ENCODE results near the gene LRRC36.
"Not testable (repeated sequence)": the region's sequence is repeated elsewhere in the genome, so short reads cannot be mapped to it uniquely, and the experiment has no call there.

The LRRC36 gene

DNA sequence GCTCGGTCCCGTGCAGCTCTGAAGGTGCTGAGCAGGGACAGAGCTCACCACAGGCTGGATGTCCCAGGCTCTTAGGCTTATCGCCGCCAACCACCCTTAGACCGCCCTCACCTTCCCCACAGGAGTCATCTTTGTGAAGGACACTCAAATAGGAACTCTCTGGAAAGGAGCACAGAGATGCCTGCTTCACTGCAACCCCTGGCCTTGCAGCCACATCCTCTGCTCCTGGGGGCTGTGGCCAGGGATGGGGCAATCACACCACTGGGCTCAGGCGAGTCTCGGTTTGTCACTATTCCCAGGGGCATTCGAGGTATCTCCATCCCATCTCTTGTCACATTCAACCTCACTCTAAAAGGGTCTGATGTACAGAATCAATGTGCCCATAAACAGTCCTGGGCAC lies 78.7 kb downstream of the LRRC36 start:
- DNase-seq, result no peak

DNA sequence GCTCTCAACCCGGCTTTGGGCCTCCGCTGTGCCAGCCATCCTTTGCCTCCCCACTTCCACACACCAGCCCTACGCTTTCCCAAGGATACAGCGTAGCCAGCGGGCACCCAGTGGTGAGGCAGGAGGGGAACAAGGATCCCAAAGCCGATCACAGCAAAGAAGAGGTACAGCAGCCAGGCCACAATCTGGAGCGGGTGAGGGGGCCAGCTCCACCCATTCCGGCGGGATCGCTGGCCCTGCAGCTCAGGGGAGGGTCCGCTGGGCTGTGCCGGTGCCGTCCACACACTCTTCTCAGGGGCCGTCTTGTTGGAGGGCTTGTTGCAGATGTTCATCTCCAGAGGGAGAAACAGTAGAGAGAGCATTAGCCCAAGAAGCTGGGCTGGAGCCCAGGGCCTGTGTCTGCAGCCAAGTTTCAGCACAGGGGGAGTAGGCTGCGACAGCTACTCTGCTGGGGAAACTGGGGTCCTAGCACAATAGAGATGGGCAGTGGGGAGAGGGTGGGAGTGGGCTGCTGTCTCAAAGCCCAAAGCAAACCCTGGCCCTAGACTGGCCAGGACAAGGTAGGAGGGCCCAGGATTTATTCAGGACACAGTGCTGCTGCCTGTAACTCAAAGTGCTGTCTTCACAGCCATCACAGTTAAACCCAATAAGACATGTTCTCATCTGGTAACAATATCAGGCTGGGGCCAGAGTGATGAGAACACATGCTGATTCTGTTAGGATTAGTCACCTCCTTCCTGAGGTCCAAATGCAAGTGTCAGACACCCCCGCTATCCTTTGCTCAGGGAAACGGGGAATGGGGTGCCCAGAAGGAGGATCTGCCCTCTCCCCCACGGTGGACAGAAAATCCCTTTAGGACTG lies 79.7 kb downstream of the LRRC36 start:
- no peak for DNase-seq

DNA sequence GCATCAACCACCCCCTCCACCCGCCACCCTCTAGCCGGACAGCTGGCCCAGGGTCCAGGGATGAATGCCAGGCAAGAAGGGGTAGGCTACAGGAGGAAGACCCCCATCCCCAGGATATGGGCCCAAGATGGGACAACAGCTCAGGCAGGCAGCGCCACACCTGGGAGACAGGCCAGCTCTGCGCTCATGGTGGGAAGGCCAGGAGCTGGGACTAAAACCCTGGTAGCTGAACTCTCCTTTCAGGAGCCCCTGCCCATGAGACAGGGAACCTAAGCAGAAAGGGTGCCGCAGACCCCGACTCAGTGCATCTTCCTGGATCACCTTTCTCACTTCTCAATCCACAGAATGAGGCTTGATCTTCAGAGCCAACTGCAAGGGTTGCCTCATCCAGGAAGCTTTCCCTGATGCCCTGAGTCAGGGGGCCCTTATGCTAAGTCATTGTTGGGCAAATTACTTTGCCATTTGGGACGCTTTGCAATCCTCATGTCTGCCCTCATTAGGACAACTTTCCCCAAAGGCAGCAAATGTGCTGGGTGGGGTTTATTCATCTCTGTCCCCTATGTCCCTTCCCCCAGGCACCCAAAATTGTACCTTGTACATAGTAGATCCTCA lies 80.7 kb downstream of the LRRC36 start:
- DNase-seq, result no peak

DNA sequence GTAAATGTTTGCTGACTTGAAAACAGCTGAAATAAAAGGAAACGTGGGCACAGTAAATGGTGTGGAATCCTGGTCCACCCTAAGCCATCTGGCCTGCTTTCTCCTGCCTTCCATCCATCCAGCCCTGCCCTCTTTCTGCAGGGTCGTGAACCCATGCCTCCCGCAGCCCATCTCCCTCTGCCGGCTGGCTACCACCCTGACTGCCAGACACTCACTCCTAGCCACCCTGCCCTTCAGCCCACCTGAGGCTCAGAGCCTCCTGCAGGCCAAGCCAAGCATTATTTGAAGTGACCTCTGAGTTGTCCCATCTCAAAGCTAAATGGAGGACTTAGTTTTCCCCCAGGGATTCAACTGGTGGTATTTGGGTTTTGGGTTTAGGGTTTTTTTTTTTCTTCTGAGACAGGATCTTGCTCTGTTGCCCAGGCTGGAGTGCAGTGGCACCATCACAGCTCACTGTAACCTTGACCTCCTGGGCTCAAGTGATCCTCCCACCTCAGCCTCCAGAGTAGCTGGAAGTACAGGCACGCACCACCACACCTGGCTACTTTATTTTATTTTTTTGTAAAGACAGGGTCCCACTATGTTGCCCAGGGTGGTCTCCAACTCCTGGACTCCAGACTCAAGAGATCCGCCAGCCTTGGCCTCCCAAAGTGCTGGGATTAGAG lies 81.3 kb downstream of the LRRC36 start:
- DNase-seq, result no peak

DNA sequence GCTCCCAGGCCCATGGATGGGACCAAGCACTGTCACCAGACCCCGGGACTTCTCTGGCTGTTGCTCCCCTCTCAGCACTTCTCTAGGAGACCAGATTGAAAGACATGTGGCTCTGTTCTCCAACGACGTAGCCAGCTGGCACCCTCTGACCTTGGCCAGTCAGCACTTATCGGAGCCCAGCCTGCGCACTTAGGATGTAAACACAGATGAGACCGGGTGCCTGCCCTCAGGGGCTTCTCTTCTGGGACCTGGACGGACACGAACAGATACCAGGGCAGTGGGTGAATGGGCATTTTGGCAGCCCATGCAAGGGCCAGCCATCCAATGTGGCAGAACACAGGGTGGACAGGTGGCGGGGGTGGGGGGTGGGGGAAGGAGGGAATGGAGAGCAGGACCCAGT lies 83.0 kb downstream of the LRRC36 start:
- no peak for DNase-seq

GRCh38 chr16:67411339-67411738 lies 84.7 kb downstream of the LRRC36 start:
- DNase-seq, result no peak

DNA sequence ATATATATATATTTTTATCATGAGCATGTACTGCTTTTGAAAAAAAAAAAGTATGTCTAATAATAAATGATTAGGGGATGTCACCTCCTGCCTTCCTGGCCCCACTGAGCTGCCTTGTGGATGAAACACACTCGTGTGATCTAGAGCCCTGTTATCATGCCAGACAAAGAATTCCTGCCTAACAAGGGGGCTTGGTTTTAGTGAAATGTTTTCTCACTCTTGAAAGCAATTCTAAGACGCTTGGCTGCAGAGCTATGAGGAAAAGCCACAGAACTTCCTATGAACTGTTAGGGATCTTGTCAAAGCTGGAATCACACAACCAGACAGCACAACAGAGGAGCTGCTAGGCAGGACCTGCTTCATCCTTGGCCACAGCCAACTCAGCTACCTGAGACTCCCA lies 85.7 kb downstream of the LRRC36 start:
- no peak for DNase-seq

DNA sequence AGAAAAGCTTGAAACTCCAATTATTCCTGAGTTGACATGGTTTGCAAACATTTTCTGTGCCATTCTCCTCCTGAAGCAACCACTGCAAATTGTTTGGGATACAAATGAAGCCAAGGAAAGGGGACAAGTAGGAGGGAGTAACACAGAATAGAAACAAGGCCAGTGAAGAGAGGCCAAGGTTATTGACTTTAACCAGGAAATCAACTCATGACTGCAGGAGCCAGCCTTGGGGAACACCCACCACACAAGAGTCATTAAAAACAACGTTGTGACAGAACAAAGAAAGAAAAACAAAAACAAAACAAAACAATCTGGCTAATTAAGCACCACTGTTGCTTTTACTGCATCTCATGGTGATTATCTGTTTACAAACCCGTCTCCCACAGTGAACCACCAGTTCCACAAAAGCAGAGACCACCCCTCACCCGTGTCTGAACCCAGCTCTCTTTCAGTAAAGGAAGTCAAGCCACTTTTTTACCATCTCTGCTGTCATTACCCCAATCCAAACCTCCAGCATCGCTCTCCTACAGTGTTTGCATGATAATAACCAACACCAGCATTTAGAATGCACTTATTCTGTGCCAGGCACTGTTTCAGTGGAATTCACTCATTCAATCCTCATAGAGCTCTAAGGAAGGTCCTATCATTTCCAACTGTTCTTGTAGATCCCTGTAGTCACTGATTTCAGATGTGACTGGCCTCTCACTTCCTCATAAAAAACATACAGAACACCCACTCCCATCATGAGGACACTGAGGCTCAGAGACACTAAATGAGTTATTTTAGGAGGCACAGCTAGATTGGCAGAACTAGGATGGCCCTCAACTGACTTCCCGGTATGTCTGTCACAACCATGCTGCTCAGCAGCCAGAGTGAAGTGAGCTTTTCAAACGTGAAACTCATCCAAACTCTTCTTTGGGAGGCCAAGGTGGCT lies 87.6 kb downstream of the LRRC36 start:
- no peak for DNase-seq

- DNase-seq, result not testable (repeated sequence)
These were observed 88.8 kb downstream of the LRRC36 start for GRCh38 chr16:67415421-67415820.

DNA sequence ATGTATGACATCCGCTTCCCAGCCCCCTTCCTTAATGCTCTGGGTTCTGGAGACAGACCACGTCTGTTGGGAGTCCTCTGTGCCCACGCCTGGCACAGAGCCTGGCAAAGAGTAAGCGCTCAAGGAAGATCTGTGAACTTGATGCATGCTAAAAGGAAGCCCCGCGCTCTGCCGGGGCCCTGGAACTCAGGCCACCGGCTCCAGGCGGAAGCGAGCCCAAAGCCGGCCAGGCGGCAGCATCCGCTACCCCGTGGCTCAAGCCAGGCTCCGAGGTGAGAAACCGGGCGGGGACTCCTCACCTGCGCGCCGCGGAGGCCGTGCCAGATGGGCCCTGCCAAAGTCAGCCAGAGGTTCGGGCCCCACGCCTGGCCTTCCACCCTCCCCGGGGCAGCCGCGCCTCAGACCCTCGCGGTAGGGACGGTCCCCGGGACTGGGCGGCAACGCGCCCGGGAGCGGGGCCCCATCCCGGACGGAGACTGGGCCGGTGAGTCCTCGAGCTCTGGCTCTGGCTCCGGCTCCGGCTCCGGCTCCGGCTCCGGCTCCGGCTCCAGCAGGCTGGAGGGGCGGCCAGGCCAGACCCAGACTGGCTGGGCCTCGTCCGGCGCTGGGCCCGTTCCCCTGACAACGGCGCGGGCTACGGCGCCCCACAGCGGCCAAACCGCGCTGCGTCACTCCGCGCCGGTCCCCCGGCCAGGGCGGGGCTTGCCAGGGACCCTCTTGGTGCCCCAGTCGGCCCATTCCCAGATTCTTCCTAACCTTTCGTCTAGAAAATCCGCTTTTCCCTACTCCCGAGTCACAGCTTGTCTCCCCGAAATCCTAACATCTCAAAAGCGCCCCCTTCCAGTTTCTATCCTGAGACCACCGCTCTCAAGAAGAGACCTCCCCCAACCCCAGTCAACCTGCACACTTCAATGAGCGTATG lies 89.5 kb downstream of the LRRC36 start, which contains the start of gene ZDHHC1:
TSS of gene ZDHHC1 (minus strand) at position 606 of the 922 bp plus-strand sequence. CDS start 8,702 bp downstream, outside the sequence.
- DNase-seq, result no peak

GRCh38 chr16:67417333-67418061 lies 90.9 kb downstream of the LRRC36 start:
- no peak for DNase-seq

- DNase-seq, result no peak
These were observed 92.9 kb downstream of the LRRC36 start for GRCh38 chr16:67419502-67419901.

GRCh38 chr16:67419931-67420330 lies 93.3 kb downstream of the LRRC36 start:
- DNase-seq, result no peak

DNA sequence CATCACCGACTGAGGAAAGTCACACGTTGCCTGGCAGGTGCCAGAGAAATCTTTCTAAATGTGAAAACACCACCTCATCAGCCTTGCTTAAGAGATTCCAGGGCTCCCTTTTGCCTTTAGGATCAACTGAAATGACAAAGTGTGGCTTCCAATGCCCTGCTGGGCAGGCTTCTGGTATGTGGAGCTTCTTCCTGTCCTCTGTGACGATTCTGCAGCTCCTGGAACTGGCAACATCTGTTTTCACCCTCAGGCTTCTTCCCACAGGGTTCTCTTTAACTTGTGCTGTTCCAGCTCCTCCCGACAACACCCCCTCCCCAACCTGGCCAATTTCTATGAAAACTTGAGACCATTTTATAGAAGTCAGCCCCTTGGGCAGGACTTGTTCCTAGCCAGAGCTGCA lies 94.4 kb downstream of the LRRC36 start:
- DNase-seq, result no peak

- DNase-seq, result no peak
These were observed 96.4 kb downstream of the LRRC36 start for GRCh38 chr16:67423015-67423414.

GRCh38 chr16:67423611-67424260 lies 97.1 kb downstream of the LRRC36 start:
- no peak for DNase-seq

DNA sequence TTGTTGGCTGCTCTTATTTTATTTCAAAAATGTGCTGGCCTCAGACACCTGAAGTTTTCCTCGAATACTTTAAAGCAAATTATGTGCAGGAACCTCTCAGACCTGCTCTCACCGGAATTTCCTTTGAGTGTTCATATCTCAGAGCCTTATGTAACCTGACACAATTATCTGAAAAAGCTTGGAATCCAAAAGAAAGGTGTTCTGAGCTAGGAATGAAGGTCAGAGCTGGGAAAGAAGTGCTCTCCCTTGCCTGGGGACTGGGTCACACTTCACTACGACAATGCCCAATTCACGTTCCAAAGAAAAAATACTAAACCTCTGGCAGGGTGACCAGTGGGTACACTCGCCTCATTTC lies 97.6 kb downstream of the LRRC36 start:
- no peak for DNase-seq

DNA sequence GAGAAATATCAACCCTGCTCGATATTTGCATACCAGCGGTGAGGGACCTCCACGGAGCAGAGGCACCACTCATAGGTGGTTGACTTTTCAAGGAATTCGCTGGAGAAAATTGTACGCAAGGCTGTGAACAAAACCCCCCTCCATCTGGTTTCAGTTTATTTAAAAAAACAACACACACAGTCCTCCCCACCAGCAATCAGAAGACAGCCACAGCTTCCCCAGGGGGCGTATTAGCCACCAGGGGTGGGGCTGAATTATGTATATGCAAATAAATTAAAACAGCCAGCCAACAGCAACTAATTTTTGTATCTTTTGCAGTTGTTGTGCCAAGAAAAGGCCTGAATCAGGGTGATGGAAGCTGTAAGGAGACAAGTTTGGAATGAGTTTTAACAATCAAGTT lies 98.4 kb downstream of the LRRC36 start:
- no peak for DNase-seq

- DNase-seq, result no peak
These were observed 99.0 kb downstream of the LRRC36 start for GRCh38 chr16:67425580-67425979.

DNA sequence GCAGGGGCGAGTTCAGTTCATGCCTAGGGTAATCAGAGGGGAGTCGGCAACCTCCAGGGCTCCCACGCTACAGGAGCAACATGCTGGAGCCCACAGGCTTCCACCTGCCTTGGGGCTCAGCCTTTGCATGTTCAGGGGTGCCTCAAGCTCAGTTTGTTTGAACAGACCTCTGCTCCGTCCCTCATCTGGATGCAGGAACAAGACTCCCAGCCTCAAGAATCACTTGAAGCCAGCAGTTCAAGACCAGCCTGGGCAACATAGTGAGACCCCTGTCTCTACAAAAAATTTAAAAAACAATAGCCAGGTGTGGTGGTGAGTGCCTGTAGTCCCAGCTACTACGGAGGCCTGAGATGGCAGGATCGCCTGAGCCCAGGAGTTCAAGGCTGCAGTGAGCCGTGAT lies 99.4 kb downstream of the LRRC36 start:
- DNase-seq, result no peak

Measured in NCI-H1048 (cell line).